ENCODE results near the gene TENM3.

- TF ChIP-seq SMC3 (IDR thresholded peaks at IDR 0.05; ENCODE audit: low read depth, low read length) (no peak), TAF1 (IDR thresholded peaks at IDR 0.05; ENCODE audit: borderline replicate concordance, low read depth, low read length) (no peak), GABPA (IDR thresholded peaks at IDR 0.05; ENCODE audit: low read depth) (no peak), RFX5 (IDR thresholded peaks at IDR 0.05; ENCODE audit: low read length) (no peak), NRF1 (IDR thresholded peaks at IDR 0.05; ENCODE audit: low read depth, low read length) (no peak), MXI1 (IDR thresholded peaks at IDR 0.05; ENCODE audit: low read depth, low read length) (no peak), POLR2AphosphoS5 (IDR thresholded peaks at IDR 0.05; ENCODE audit: low read depth, low read length) (no peak), SIN3A (IDR thresholded peaks at IDR 0.05; ENCODE audit: borderline replicate concordance, low read depth, low read length) (no peak)
- TF ChIP-seq, protein P1, sequence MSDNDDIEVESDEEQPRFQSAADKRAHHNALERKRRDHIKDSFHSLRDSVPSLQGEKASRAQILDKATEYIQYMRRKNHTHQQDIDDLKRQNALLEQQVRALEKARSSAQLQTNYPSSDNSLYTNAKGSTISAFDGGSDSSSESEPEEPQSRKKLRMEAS (IDR thresholded peaks at IDR 0.05; ENCODE audit: low read depth): no peak
- TF ChIP-seq, protein P2, sequence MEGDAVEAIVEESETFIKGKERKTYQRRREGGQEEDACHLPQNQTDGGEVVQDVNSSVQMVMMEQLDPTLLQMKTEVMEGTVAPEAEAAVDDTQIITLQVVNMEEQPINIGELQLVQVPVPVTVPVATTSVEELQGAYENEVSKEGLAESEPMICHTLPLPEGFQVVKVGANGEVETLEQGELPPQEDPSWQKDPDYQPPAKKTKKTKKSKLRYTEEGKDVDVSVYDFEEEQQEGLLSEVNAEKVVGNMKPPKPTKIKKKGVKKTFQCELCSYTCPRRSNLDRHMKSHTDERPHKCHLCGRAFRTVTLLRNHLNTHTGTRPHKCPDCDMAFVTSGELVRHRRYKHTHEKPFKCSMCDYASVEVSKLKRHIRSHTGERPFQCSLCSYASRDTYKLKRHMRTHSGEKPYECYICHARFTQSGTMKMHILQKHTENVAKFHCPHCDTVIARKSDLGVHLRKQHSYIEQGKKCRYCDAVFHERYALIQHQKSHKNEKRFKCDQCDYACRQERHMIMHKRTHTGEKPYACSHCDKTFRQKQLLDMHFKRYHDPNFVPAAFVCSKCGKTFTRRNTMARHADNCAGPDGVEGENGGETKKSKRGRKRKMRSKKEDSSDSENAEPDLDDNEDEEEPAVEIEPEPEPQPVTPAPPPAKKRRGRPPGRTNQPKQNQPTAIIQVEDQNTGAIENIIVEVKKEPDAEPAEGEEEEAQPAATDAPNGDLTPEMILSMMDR (IDR thresholded peaks at IDR 0.05): no peak
Observed at GRCh38 chr4:182768838-182769237, 525.6 kb downstream of the TENM3 start.
